ENCODE measurements around the gene TMEM88. TPM values are rescaled to one million over a fixed set of nuclear protein-coding genes. Genes with fewer than 3 reads are reported as not detected.

Gene TMEM88
- total RNA-seq, 1 donor = 0.36 TPM

- TF ChIP-seq CTCF (IDR thresholded peaks at IDR 0.05; ENCODE audit: extremely low read depth, low read depth, low read length) = no peak
- no peak overlapping the region for H3K27ac ChIP-seq (ENCODE audit: low read depth, low read length)
- H3K79me2 ChIP-seq (ENCODE audit: insufficient read depth, low read length) = peaks cover 20% of the 10 kb centered on the region
- peaks cover 31% of the 10 kb centered on the region for H4K20me1 ChIP-seq (ENCODE audit: insufficient read depth, low read length)
- no peaks in the 10 kb centered on the region for H3K9me3 ChIP-seq (ENCODE audit: low read depth, low read length)
- H3K4me3 ChIP-seq (ENCODE audit: insufficient read depth, low read length) = no peak overlapping the region
- peaks cover 38% of the 10 kb centered on the region for H3K36me3 ChIP-seq (ENCODE audit: insufficient read depth, low read length)
- H3K4me1 ChIP-seq (ENCODE audit: insufficient read depth, low read length) = peaks cover 27% of the 10 kb centered on the region
- H3K27me3 ChIP-seq (ENCODE audit: insufficient read depth, low read length) = no peaks in the 10 kb centered on the region
- no peak for DNase-seq (ENCODE audit: insufficient read length, low spot score, missing footprints)
- no peak overlapping the region for H2AFZ ChIP-seq (ENCODE audit: low read length)
- no peak overlapping the region for H3K4me2 ChIP-seq (ENCODE audit: insufficient read depth, low read length)
Measured at GRCh38 chr17:7854078-7854777, 638 bp upstream of the TMEM88 start.

GRCh38 chr17:7855660-7856010 lies 769 bp downstream of the TMEM88 start:
- Histone ChIP-seq H3K79me2 (ENCODE audit: insufficient read depth, low read length) (peaks cover 27% of the 10 kb centered on the region), H3K27ac (ENCODE audit: low read depth, low read length) (peak overlapping the region; percentile 86), H4K20me1 (ENCODE audit: insufficient read depth, low read length) (peaks cover 22% of the 10 kb centered on the region), H2AFZ (ENCODE audit: low read length) (no peak overlapping the region), H3K36me3 (ENCODE audit: insufficient read depth, low read length) (peaks cover 29% of the 10 kb centered on the region), H3K4me3 (ENCODE audit: insufficient read depth, low read length) (peak overlapping the region; percentile 83), H3K9me3 (ENCODE audit: low read depth, low read length) (no peaks in the 10 kb centered on the region), H3K27me3 (ENCODE audit: insufficient read depth, low read length) (no peaks in the 10 kb centered on the region), H3K4me1 (ENCODE audit: insufficient read depth, low read length) (peaks cover 29% of the 10 kb centered on the region), H3K4me2 (ENCODE audit: insufficient read depth, low read length) (peak overlapping the region; percentile 83)
- TF ChIP-seq CTCF (IDR thresholded peaks at IDR 0.05; ENCODE audit: extremely low read depth, low read depth, low read length) = no peak
- DNase-seq (ENCODE audit: insufficient read length, low spot score, missing footprints) = no peak

GRCh38 chr17:7856011-7856810 lies 1.3 kb downstream of the TMEM88 start:
- peaks cover 24% of the 10 kb centered on the region for H3K79me2 ChIP-seq (ENCODE audit: insufficient read depth, low read length)
- H3K4me2 ChIP-seq (ENCODE audit: insufficient read depth, low read length) = peak overlapping the region; percentile 83
- H3K27me3 ChIP-seq (ENCODE audit: insufficient read depth, low read length) = no peaks in the 10 kb centered on the region
- H3K36me3 ChIP-seq (ENCODE audit: insufficient read depth, low read length) = peaks cover 26% of the 10 kb centered on the region
- peak overlapping the region; percentile 86 for H3K27ac ChIP-seq (ENCODE audit: low read depth, low read length)
- no peak for TF ChIP-seq CTCF (IDR thresholded peaks at IDR 0.05; ENCODE audit: extremely low read depth, low read depth, low read length)
- H3K4me1 ChIP-seq (ENCODE audit: insufficient read depth, low read length) = peaks cover 29% of the 10 kb centered on the region
- H3K4me3 ChIP-seq (ENCODE audit: insufficient read depth, low read length) = peak overlapping the region; percentile 83
- H3K9me3 ChIP-seq (ENCODE audit: low read depth, low read length) = no peaks in the 10 kb centered on the region
- peak; percentile 92 for DNase-seq (ENCODE audit: insufficient read length, low spot score, missing footprints)
- H2AFZ ChIP-seq (ENCODE audit: low read length) = peak overlapping the region; percentile 75
- peaks cover 16% of the 10 kb centered on the region for H4K20me1 ChIP-seq (ENCODE audit: insufficient read depth, low read length)
